HCT116 (cell line): ENCODE results near the gene AAK1. TPM values are rescaled to one million over a fixed set of nuclear protein-coding genes. Genes with fewer than 3 reads are reported as not detected.

Experiments
- ATAC-seq: fragments of 200-7000 bp; cut with Tn5 transposase; 2 replicates; pipeline ENCODE4 v1.9.1; 2020; ENCODE audit warnings: mild to moderate bottlenecking, moderate library complexity
- BruUV-seq: library from RNA; stranded (reverse); fragments of 400-500 nt; replicated peaks from 2 replicates; lab custom pipeline; 2021; lab: Mats Ljungman, UMichigan
- CTCF ChIA-PET: fragments of 300-600 bp; sonication (Branson Sonifier 250); formaldehyde crosslinking; loops from one replicate; lab custom pipeline; 2021; ENCODE audit warnings: antibody characterized with exemption; lab: Charles Lee
- POLR2A ChIA-PET: fragments of 300-600, 350-600 bp; sonication (Branson Sonifier 250); formaldehyde crosslinking; loops from one replicate; lab custom pipeline; 2021; ENCODE audit warnings: antibody characterized with exemption; lab: Charles Lee
- RAD21 ChIA-PET, 2 experiments: fragments of 300-600 bp; sonication (Branson Sonifier 250); formaldehyde crosslinking; loops; one replicate each; lab custom pipeline; 2023; ENCODE audit warnings: low total read pairs in 2 of 2; ENCODE audit not compliant: uncharacterized antibody in 2 of 2, unreplicated experiment in 2 of 2, low non-redundant PET in 1 of 2; lab: Charles Lee
- DNase-seq: peaks from one replicate; pipeline ENCODE4 v3.0.0-alpha.2; 2010; ENCODE audit warnings: low read depth, low spot score
- H2AFZ ChIP-seq: fragments of 200-600 bp; shearing (Covaris generic), sonication (generic); 2 replicates; pipeline ENCODE4 v1.6.1; 2017; ENCODE audit warnings: low read depth, mixed run types, mixed read lengths, antibody characterized with exemption, low read length; ENCODE audit not compliant: poor library complexity, severe bottlenecking
- H3K27ac ChIP-seq: 2 replicates; pipeline ENCODE4 v1.5.1; 2012; ENCODE audit warnings: low read depth, low read length
- H3K27me3 ChIP-seq: fragments of 200-600 bp; sonication (generic); 2 replicates; pipeline ENCODE4 v1.6.1; 2016; ENCODE audit warnings: mixed run types, low read length, mixed read lengths; ENCODE audit not compliant: insufficient read depth
- H3K36me3 ChIP-seq, 2 experiments: fragments of 200-500 bp in 1 of 2; fragments of 200-600 bp in 1 of 2; sonication (Bioruptor generic) in 1 of 2; sonication (generic) in 1 of 2; 2 replicates each; pipeline versions ENCODE4 v1.5.1 to v1.6.1; 2014 to 2016; ENCODE audit warnings: low read length in 2 of 2, inconsistent platforms in 1 of 2, mixed read lengths in 1 of 2, mixed run types in 1 of 2; ENCODE audit not compliant: insufficient read depth in 2 of 2, control insufficient read depth in 1 of 2
- H3K4me1 ChIP-seq, 2 experiments: fragments of 200-600 bp in 1 of 2; sonication (generic) in 1 of 2; 2 replicates each; pipeline versions ENCODE4 v1.5.1 to v1.6.1; 2012 to 2017; ENCODE audit warnings: low read length in 2 of 2, inconsistent platforms in 1 of 2, mild to moderate bottlenecking in 1 of 2, mixed read lengths in 1 of 2, mixed run types in 1 of 2, moderate library complexity in 1 of 2; ENCODE audit not compliant: insufficient read depth in 2 of 2, control insufficient read depth in 1 of 2
- H3K4me2 ChIP-seq: fragments of 200-600 bp; sonication (generic); 2 replicates; pipeline ENCODE4 v1.6.1; 2017; ENCODE audit warnings: mixed run types, low read length, mixed read lengths
- H3K4me3 ChIP-seq, 2 experiments: fragments of 200-600 bp in 1 of 2; sonication (generic) in 1 of 2; replicated peaks in 1 of 2; 2 replicates each; pipeline ENCODE4 v1.5.1; 2011 to 2016; ENCODE audit warnings: low read length in 2 of 2, control low read depth in 1 of 2, low read depth in 1 of 2, mild to moderate bottlenecking in 1 of 2, mixed read lengths in 1 of 2, mixed run types in 1 of 2
- H3K79me2 ChIP-seq: fragments of 200-600 bp; sonication (generic); 2 replicates; pipeline ENCODE4 v1.6.1; 2017; ENCODE audit warnings: mild to moderate bottlenecking, mixed run types, low read length, moderate library complexity, mixed read lengths; ENCODE audit not compliant: insufficient read depth
- H3K9ac ChIP-seq: fragments of 200-600 bp; sonication (generic); 2 replicates; pipeline ENCODE4 v1.6.1; 2016; ENCODE audit warnings: low read length, mixed read lengths
- H3K9me2 ChIP-seq: fragments of 200-600 bp; sonication (generic), shearing (Covaris generic); 2 replicates; pipeline ENCODE4 v1.6.1; 2017; ENCODE audit warnings: mixed run types, mild to moderate bottlenecking, moderate library complexity; ENCODE audit not compliant: insufficient read depth
- H3K9me3 ChIP-seq, 2 experiments: fragments of 200-500 bp in 1 of 2; fragments of 200-600 bp in 1 of 2; sonication (Bioruptor generic) in 1 of 2; sonication (generic) in 1 of 2; 2 replicates each; pipeline ENCODE4 v1.6.1; 2014 to 2017; ENCODE audit warnings: low read length in 2 of 2, mixed read lengths in 2 of 2, inconsistent platforms in 1 of 2, low read depth in 1 of 2, mild to moderate bottlenecking in 1 of 2, mixed run types in 1 of 2, moderate library complexity in 1 of 2; ENCODE audit not compliant: control insufficient read depth in 1 of 2, insufficient read depth in 1 of 2
- H4K20me1 ChIP-seq: fragments of 200-600 bp; sonication (generic), shearing (Covaris generic); 2 replicates; pipeline ENCODE4 v1.6.1; 2017; ENCODE audit warnings: mixed run types, mild to moderate bottlenecking, moderate library complexity; ENCODE audit not compliant: insufficient read depth
- ATF3 ChIP-seq: IDR thresholded peaks from 2 replicates; pipeline ENCODE4 v1.6.1; 2012
- CEBPB ChIP-seq: IDR thresholded peaks from 2 replicates; pipeline ENCODE4 v1.6.1; 2012; ENCODE audit warnings: low read depth
- CTCF ChIP-seq, 3 experiments: fragments of 200-600 bp in 1 of 3; sonication (generic) in 1 of 3; IDR thresholded peaks in 2 of 3; conservative IDR thresholded peaks in 1 of 3; 2 replicates each; pipeline ENCODE4 v1.5.1; 2012 to 2017; ENCODE audit warnings: low read depth in 2 of 3, low read length in 2 of 3, antibody characterized with exemption in 1 of 3, borderline replicate concordance in 1 of 3, control low read depth in 1 of 3, mild to moderate bottlenecking in 1 of 3, mixed read lengths in 1 of 3, mixed run types in 1 of 3, moderate library complexity in 1 of 3; ENCODE audit not compliant: insufficient read depth in 1 of 3
- EGR1 ChIP-seq: IDR thresholded peaks from 2 replicates; pipeline ENCODE4 v1.6.1; 2012; ENCODE audit warnings: low read depth
- ELF1 ChIP-seq: IDR thresholded peaks from 2 replicates; pipeline ENCODE4 v1.6.1; 2012; ENCODE audit warnings: low read depth, borderline replicate concordance
- EZH2 ChIP-seq: fragments of 200-600 bp; sonication (generic); IDR thresholded peaks from 2 replicates; pipeline ENCODE4 v1.6.1; 2017; ENCODE audit warnings: antibody characterized with exemption, mixed run types
- EZH2phosphoT487 ChIP-seq: fragments of 200-600 bp; IDR thresholded peaks from 2 replicates; pipeline ENCODE4 v1.6.1; 2018; ENCODE audit warnings: antibody characterized with exemption, borderline replicate concordance
- FOSL1 ChIP-seq: IDR thresholded peaks from 2 replicates; pipeline ENCODE4 v1.6.1; 2012; ENCODE audit warnings: low read depth
- JUND ChIP-seq: IDR thresholded peaks from 2 replicates; pipeline ENCODE4 v1.6.1; 2012
- MAX ChIP-seq: IDR thresholded peaks from 2 replicates; pipeline ENCODE4 v1.6.1; 2012
- POLR2A ChIP-seq: IDR thresholded peaks from 2 replicates; pipeline ENCODE4 v1.7.0; 2011; ENCODE audit warnings: borderline replicate concordance; ENCODE audit not compliant: insufficient read depth, insufficient read length; ENCODE audit errors: extremely low read depth
- RAD21 ChIP-seq: IDR thresholded peaks from 2 replicates; pipeline ENCODE4 v1.6.1; 2012; ENCODE audit warnings: low read depth, mild to moderate bottlenecking
- SIN3A ChIP-seq: IDR thresholded peaks from 2 replicates; pipeline ENCODE4 v1.6.1; 2012; ENCODE audit warnings: low read depth
- SRF ChIP-seq: IDR thresholded peaks from 2 replicates; pipeline ENCODE4 v1.6.1; 2012; ENCODE audit warnings: low read depth
- TCF7L2 ChIP-seq: IDR thresholded peaks from 2 replicates; pipeline ENCODE4 v1.7.0; 2011; ENCODE audit warnings: borderline replicate concordance, inconsistent platforms; ENCODE audit not compliant: insufficient read depth, insufficient read length; ENCODE audit errors: extremely low read depth
- ZFX ChIP-seq: fragments of 450-650 bp; IDR thresholded peaks from 2 replicates; pipeline ENCODE4 v1.6.1; 2017
- intact Hi-C: fragments of 100-400 bp; cut with micrococcal nuclease; formaldehyde crosslinking; loops from 2 replicates; pipeline ENCODE4 v1.10.0; 2022
- total RNA-seq: library from RNA; stranded (reverse); gene quantifications from one replicate; pipeline ENCODE4 v1.2.1, GENCODE V29; 2021; ENCODE audit not compliant: unreplicated experiment

The AAK1 gene
- total RNA-seq, 1 experiment from 2014 or later, result 32.0 TPM

GRCh38 chr2:69583321-69583833 is 60.2 kb downstream of the AAK1 start:
- Histone ChIP-seq H3K27me3 (no peaks in the 10 kb centered on the region), H3K4me3 (no peak overlapping the region), H4K20me1 (no peaks in the 10 kb centered on the region), H3K9me3 (no peaks in the 10 kb centered on the region), H3K4me1 (no peaks in the 10 kb centered on the region), H3K36me3 (no peaks in the 10 kb centered on the region), H3K4me2 (no peak overlapping the region), H3K27ac (no peak overlapping the region), H3K9me2 (no peaks in the 10 kb centered on the region), H2AFZ (no peak overlapping the region), H3K9ac (no peak overlapping the region), H3K79me2 (no peaks in the 10 kb centered on the region)
- RAD21 ChIA-PET, result no interaction called here
- CTCF ChIA-PET, result interaction anchor here (1.7 kb wide), 1 partner anchor 17 kb away, joined by 4 read pairs; no protein-coding TSS in a partner anchor
- TF ChIP-seq EZH2 (no peak), FOSL1 (no peak), ZFX (no peak), CTCF (IDR thresholded peaks at IDR 0.05 in 2 of 3, conservative IDR thresholded peaks at IDR 0.05 in 1 of 3; ENCODE audit: borderline replicate concordance in 1 of 3, insufficient read depth in 1 of 3, low read depth in 2 of 3, low read length in 2 of 3) (no peak), ELF1 (no peak)
- ATAC-seq (no peak), DNase-seq (no peak)
- BruUV-seq, result no TSS peak
- POLR2A ChIA-PET, result no interaction called here
- intact Hi-C loops, result no loop called here

- ChIA-PET CTCF (interaction anchor here (1.0 to 1.7 kb wide), 2 partner anchors 17 to 18 kb away, joined by 4 read pairs; no protein-coding TSS in a partner anchor), RAD21 (no interaction called here), POLR2A (no interaction called here)
- no TSS peak for BruUV-seq
- H3K9me3 ChIP-seq, result no peaks in the 10 kb centered on the region
- no peaks in the 10 kb centered on the region for H4K20me1 ChIP-seq
- no peaks in the 10 kb centered on the region for H3K79me2 ChIP-seq
- no peak overlapping the region for H2AFZ ChIP-seq
- no peaks in the 10 kb centered on the region for H3K36me3 ChIP-seq
- H3K4me1 ChIP-seq, result no peaks in the 10 kb centered on the region
- no peak overlapping the region for H3K4me2 ChIP-seq
- intact Hi-C loops, result no loop called here
- H3K9ac ChIP-seq, result no peak overlapping the region
- ATAC-seq, result no peak
- no peaks in the 10 kb centered on the region for H3K27me3 ChIP-seq
- H3K9me2 ChIP-seq, result no peaks in the 10 kb centered on the region
- no peak overlapping the region for H3K4me3 ChIP-seq
- no peak for DNase-seq
- H3K27ac ChIP-seq, result no peak overlapping the region
- TF ChIP-seq POLR2A, result no peak
- TF ChIP-seq JUND, result no peak
- TF ChIP-seq TCF7L2, result no peak
- no peak for TF ChIP-seq EZH2phosphoT487
- no peak for TF ChIP-seq ELF1
- no peak for TF ChIP-seq SRF
- no peak for TF ChIP-seq EZH2
- TF ChIP-seq RAD21, result no peak
- no peak for TF ChIP-seq EGR1
- no peak for TF ChIP-seq ATF3
- no peak for TF ChIP-seq CTCF (IDR thresholded peaks at IDR 0.05 in 2 of 3, conservative IDR thresholded peaks at IDR 0.05 in 1 of 3; ENCODE audit: borderline replicate concordance in 1 of 3, insufficient read depth in 1 of 3, low read depth in 2 of 3, low read length in 2 of 3)
- TF ChIP-seq SIN3A, result no peak
- TF ChIP-seq CEBPB, result no peak
- TF ChIP-seq MAX, result no peak
Measured at GRCh38 chr2:69582582-69583176, 60.9 kb downstream of the AAK1 start.
